Measurements from ENCODE around the gene KCNT1. TPM values are rescaled to one million over a fixed set of nuclear protein-coding genes. Genes with fewer than 3 reads are reported as not detected.

KCNT1 gene
- total RNA-seq, 1 experiment from 2014 or later: 0.68 TPM

DNA sequence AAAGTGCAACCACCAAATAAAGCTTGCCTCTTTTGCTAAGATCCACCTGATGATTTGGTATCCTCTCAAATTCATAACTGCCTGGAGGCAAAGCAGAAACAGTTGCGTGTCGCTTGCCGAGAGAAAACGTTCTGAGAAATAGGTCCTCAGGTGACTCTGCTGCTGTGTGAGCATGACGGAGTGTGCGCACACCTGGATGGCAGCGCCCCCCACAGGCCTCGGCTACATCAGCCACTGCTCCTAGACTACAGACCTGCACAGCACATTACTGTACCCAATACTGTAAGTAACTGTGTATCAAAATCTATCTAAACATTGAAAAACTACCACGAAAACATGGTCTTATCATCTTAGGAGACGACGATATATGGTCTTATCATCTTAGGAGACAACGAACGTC is 117.9 kb downstream of the KCNT1 start:
- Histone ChIP-seq H3K9ac (ENCODE audit: extremely low read depth, insufficient read length, low read length) (no peak overlapping the region), H4K8ac (replicated peaks; ENCODE audit: insufficient read length, low read depth, low read length) (no peak overlapping the region), H3K79me1 (ENCODE audit: insufficient read depth, low read depth, low read length, poor library complexity, severe bottlenecking) (no peaks in the 10 kb centered on the region), H3K23ac (ENCODE audit: insufficient read length, low read depth, low read length) (no peak overlapping the region), H3K56ac (ENCODE audit: insufficient read length, low read depth, low read length) (no peak overlapping the region), H3K23me2 (ENCODE audit: insufficient read length, low read depth, low read length, poor library complexity, severe bottlenecking) (no peaks in the 10 kb centered on the region), H3T11ph (ENCODE audit: low read length) (no peak overlapping the region), H2AK5ac (ENCODE audit: insufficient read length, low read length) (no peak overlapping the region), H3K27me3 (ENCODE audit: insufficient read depth, low read length) (no peaks in the 10 kb centered on the region), H2BK120ac (ENCODE audit: low read depth, low read length, poor library complexity, severe bottlenecking) (no peak overlapping the region), H4K20me1 (ENCODE audit: control insufficient read depth, insufficient read depth, insufficient read length) (no peaks in the 10 kb centered on the region), H3K4me1 (ENCODE audit: insufficient read depth, low read length) (no peaks in the 10 kb centered on the region), H3K14ac (ENCODE audit: insufficient read depth, low read length) (no peak overlapping the region), H2BK20ac (ENCODE audit: low read depth, low read length, poor library complexity, severe bottlenecking) (no peak overlapping the region), H3K27ac (ENCODE audit: insufficient read length, low read depth, low read length) (no peak overlapping the region), H3K4ac (ENCODE audit: low read depth, low read length) (no peak overlapping the region), H3K4me2 (ENCODE audit: insufficient read depth, insufficient read length, low read length) (no peak overlapping the region), H3K9me3 (ENCODE audit: control insufficient read depth, low read depth, low read length) (no peaks in the 10 kb centered on the region), H3K18ac (ENCODE audit: insufficient read length, low read depth, low read length) (no peak overlapping the region), H2BK5ac (ENCODE audit: insufficient read length, low read length) (no peak overlapping the region), H2BK12ac (ENCODE audit: insufficient read length, low read depth, low read length) (no peak overlapping the region), H3K79me2 (ENCODE audit: insufficient read depth, low read length) (0 out of 2 replicates have a peak, but pooled peaks cover 1% of the 10 kb centered on the region), H4K5ac (ENCODE audit: insufficient read length, low read depth, low read length) (no peak overlapping the region), H4K91ac (ENCODE audit: insufficient read length, low read depth, low read length) (no peak overlapping the region), H2AFZ (ENCODE audit: low read length) (no peak overlapping the region), H2BK15ac (ENCODE audit: low read depth, low read length) (no peak overlapping the region)
- Mint-ChIP-seq H3K27ac (peak overlapping the region in 1 of 3 experiments; percentile 28; a peak in 2 of 7 replicates), H3K9me3 (no peaks in the 10 kb centered on the region), H3K4me3 (no peak overlapping the region), H3K4me1 (no peaks in the 10 kb centered on the region), H3K27me3 (ENCODE audit: low read depth) (peaks cover 2% of the 10 kb centered on the region; the same call in 1 of the 2 replicates), H3K36me3 (ENCODE audit: insufficient read depth in 1 of 3, low read depth in 3 of 3) (peaks cover 49 to 95% (median 89%) of the 10 kb centered on the region in 3 experiments)
- TF ChIP-seq, protein P1, sequence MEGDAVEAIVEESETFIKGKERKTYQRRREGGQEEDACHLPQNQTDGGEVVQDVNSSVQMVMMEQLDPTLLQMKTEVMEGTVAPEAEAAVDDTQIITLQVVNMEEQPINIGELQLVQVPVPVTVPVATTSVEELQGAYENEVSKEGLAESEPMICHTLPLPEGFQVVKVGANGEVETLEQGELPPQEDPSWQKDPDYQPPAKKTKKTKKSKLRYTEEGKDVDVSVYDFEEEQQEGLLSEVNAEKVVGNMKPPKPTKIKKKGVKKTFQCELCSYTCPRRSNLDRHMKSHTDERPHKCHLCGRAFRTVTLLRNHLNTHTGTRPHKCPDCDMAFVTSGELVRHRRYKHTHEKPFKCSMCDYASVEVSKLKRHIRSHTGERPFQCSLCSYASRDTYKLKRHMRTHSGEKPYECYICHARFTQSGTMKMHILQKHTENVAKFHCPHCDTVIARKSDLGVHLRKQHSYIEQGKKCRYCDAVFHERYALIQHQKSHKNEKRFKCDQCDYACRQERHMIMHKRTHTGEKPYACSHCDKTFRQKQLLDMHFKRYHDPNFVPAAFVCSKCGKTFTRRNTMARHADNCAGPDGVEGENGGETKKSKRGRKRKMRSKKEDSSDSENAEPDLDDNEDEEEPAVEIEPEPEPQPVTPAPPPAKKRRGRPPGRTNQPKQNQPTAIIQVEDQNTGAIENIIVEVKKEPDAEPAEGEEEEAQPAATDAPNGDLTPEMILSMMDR (conservative IDR thresholded peaks at IDR 0.05): peak; percentile 71
- DNase-seq: no peak
- no CpG with 5 or more reads among the region's 13 CpGs for WGBS (ENCODE audit: extremely low coverage, insufficient read length, low lambda C conversion rate)
